ENCODE data around the gene UVRAG. TPM values are rescaled to one million over a fixed set of nuclear protein-coding genes. Genes with fewer than 3 reads are reported as not detected.
"Not testable (repeated sequence)": the region's sequence is repeated elsewhere in the genome, so short reads cannot be mapped to it uniquely, and the experiment has no call there.

The UVRAG gene
- total RNA-seq, 4 donors from 2014 or later: 14.6 to 28.0 (median 20.7) TPM

DNA sequence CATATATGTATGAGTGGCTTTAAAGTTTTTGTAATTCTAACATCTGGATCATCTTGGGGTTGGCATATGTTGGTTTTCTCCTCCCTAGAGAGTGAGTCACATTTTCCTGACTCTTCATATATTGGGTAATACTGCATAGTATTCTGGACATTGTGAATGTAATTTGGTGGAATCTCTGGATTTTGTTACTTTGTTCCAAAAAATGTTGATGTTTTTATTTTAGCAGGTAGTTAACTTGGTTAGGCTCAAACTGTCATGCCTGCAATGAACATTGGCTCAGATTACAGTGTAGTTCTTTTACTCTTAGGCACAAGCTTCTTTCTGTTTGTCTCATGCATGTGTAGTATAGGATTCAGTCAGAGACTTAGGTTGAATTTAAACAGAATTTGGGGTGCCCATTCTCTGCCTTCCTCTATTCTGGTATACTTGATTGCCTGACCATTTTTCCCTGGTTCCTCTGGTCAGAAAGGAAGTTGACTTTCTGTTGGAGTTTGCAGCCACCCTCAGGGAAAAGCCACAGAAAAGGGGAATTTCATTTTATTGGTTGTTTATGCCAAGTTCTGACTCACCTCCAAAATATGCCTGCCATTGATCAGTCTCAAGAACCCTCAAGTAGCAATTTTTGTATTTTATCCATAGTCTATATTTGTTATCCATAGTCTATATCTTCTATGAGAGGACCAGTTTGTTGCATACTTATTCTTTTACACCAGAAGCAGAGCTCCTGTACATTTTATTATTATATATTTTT lies 151.7 kb downstream of the UVRAG start:
- no peak for TF ChIP-seq POLR2A (IDR thresholded peaks at IDR 0.05)
- TF ChIP-seq, protein P1, sequence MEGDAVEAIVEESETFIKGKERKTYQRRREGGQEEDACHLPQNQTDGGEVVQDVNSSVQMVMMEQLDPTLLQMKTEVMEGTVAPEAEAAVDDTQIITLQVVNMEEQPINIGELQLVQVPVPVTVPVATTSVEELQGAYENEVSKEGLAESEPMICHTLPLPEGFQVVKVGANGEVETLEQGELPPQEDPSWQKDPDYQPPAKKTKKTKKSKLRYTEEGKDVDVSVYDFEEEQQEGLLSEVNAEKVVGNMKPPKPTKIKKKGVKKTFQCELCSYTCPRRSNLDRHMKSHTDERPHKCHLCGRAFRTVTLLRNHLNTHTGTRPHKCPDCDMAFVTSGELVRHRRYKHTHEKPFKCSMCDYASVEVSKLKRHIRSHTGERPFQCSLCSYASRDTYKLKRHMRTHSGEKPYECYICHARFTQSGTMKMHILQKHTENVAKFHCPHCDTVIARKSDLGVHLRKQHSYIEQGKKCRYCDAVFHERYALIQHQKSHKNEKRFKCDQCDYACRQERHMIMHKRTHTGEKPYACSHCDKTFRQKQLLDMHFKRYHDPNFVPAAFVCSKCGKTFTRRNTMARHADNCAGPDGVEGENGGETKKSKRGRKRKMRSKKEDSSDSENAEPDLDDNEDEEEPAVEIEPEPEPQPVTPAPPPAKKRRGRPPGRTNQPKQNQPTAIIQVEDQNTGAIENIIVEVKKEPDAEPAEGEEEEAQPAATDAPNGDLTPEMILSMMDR (IDR thresholded peaks at IDR 0.05): no peak
- H3K4me3 ChIP-seq (ENCODE audit: low read depth, poor library complexity, severe bottlenecking): no peak overlapping the region
- DNase-seq (ENCODE audit: low spot score in 2 of 2): no peak
- intact Hi-C loops (cut with DNase I; ENCODE audit: low total_unique reads): no loop called here

DNA sequence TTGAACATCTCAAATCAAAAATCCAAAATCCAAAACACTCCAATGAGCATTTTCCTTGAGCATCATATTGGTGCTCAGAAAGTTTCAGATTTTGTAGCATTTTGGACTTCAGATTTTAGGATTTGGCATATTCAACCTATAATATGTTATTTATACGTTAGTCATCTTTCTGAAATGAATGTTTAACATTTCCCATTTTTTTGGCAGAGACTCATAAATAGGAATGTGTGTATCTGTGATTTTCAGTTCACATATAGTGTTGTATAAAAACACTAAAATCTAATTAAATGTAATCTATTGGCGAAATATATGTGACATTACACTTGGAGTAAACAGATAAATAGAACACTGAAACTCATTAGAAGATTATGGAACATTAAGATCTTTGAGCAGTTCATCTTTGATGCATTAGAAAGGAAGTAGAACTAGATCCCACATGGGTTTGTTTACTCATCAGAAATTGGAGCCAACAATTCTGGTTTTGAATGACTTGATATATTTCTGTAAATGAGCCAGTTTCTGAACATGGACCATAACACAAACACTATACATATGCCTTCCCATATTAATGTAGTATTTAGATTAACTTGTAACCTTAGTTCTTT lies 153.1 kb downstream of the UVRAG start:
- H3K4me3 ChIP-seq (ENCODE audit: low read depth, poor library complexity, severe bottlenecking): no peak overlapping the region
- WGBS, 2 donors: 76 to 82% methylated on average over 2 of the region's 2 CpGs
- no peak for DNase-seq (ENCODE audit: low spot score in 2 of 2)
- intact Hi-C loops (cut with DNase I; ENCODE audit: low total_unique reads): no loop called here
- TF ChIP-seq, protein P1 (IDR thresholded peaks at IDR 0.05): no peak
- no peak for TF ChIP-seq POLR2A (IDR thresholded peaks at IDR 0.05)

DNA sequence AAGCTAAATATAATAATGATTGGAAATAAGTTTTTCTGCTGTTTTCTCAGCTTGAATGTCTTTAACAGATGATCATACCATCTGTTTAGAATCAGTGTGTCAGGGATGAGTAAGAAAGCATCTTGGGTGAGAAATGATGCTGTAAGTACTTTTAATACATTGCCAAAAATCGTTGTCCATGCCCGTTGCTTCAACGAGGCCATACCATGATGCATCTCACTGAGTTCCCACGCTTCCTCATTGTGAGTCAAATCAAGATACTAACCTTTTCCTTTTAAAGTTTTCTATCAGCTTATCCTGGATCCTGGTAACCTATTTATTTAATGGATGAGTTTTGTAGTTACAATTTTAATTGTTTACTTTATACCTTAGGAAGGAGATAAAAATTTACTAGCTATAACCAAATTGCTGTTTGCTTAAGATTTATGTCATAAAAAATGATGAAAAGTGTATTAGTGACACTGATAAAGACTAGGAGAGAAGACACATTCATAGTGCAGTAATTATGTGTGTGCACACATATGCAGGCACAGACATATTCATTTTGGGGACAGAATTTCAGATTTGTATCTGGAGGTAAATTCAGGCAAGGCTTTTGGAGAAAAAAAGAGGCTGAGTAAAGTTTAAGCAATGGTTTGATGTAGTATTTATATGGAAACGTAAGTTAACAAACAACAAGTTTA lies 154.8 kb downstream of the UVRAG start:
- H3K4me3 ChIP-seq (ENCODE audit: low read depth, poor library complexity, severe bottlenecking): no peak overlapping the region
- intact Hi-C loops (cut with DNase I; ENCODE audit: low total_unique reads): no loop called here
- WGBS, 2 donors: 54 to 63% methylated on average over 5 of the region's 5 CpGs
- DNase-seq (ENCODE audit: low spot score in 2 of 2): no peak
- no peak for TF ChIP-seq POLR2A (IDR thresholded peaks at IDR 0.05)
- TF ChIP-seq, protein P1 (IDR thresholded peaks at IDR 0.05): no peak

- H3K4me3 ChIP-seq (ENCODE audit: low read depth, poor library complexity, severe bottlenecking); intact Hi-C loops (cut with DNase I; ENCODE audit: low total_unique reads); DNase-seq (ENCODE audit: low spot score in 2 of 2): not testable (repeated sequence)
- WGBS, 2 donors: 87 to 100% methylated on average over 3 of the region's 3 CpGs
Observed at GRCh38 chr11:75973710-75974109, 158.7 kb downstream of the UVRAG start.

GRCh38 chr11:75979075-75979474 lies 164.1 kb downstream of the UVRAG start:
- H3K4me3 ChIP-seq (ENCODE audit: low read depth, poor library complexity, severe bottlenecking); DNase-seq (ENCODE audit: low spot score in 2 of 2); intact Hi-C loops (cut with DNase I; ENCODE audit: low total_unique reads): not testable (repeated sequence)
- WGBS, 2 donors: 92 to 96% methylated on average over 6 of the region's 6 CpGs

GRCh38 chr11:75979479-75980027 lies 164.5 kb downstream of the UVRAG start:
- intact Hi-C loops (cut with DNase I; ENCODE audit: low total_unique reads); H3K4me3 ChIP-seq (ENCODE audit: low read depth, poor library complexity, severe bottlenecking); DNase-seq (ENCODE audit: low spot score in 2 of 2): not testable (repeated sequence)
- WGBS, 2 donors: 96 to 97% methylated on average over 22 of the region's 22 CpGs

- H3K4me3 ChIP-seq (ENCODE audit: low read depth, poor library complexity, severe bottlenecking): no peak overlapping the region
- intact Hi-C loops (cut with DNase I; ENCODE audit: low total_unique reads): no loop called here
- no peak for DNase-seq (ENCODE audit: low spot score in 2 of 2)
- TF ChIP-seq, protein P1 (IDR thresholded peaks at IDR 0.05): no peak
- TF ChIP-seq POLR2A (IDR thresholded peaks at IDR 0.05): no peak
- 94 to 100% methylated on average over 2 of the region's 2 CpGs for WGBS, 2 donors
Observed at GRCh38 chr11:75980031-75980430, 165.0 kb downstream of the UVRAG start.

Data from lower leg skin (tissue), 4 donors.